Putamen (tissue), 1 donor: Measurements from ENCODE around the gene DSG1.
"Not testable (repeated sequence)": the region's sequence is repeated elsewhere in the genome, so short reads cannot be mapped to it uniquely, and the experiment has no call there.

Experiments
- DNase-seq: peaks from one replicate; pipeline ENCODE4 v3.0.0-alpha.2; 2016; ENCODE audit warnings: low spot score

DSG1 gene

GRCh38 chr18:31317860-31318259, at the start of gene DSG1:
Gene DSG1, plus strand, starts transcription at chr18:31318160. Its CDS starts 141 bp downstream, at chr18:31318301.
- DNase-seq = no peak

GRCh38 chr18:31268985-31269406, 49.0 kb upstream of the DSG1 start:
- DNase-seq = no peak

GRCh38 chr18:31269566-31269965, 48.4 kb upstream of the DSG1 start:
- DNase-seq = no peak

- DNase-seq = no peak
Measured at GRCh38 chr18:31270578-31270977, 47.4 kb upstream of the DSG1 start.

GRCh38 chr18:31273812-31274527, 44.0 kb upstream of the DSG1 start:
- DNase-seq = no peak

GRCh38 chr18:31274931-31275330, 43.0 kb upstream of the DSG1 start:
- no peak for DNase-seq

- no peak for DNase-seq
Measured at GRCh38 chr18:31275722-31276463, 42.1 kb upstream of the DSG1 start.

GRCh38 chr18:31278609-31279071, 39.3 kb upstream of the DSG1 start:
- DNase-seq = no peak

- no peak for DNase-seq
Measured at GRCh38 chr18:31280502-31280901, 37.5 kb upstream of the DSG1 start.

GRCh38 chr18:31281437-31281836, 36.5 kb upstream of the DSG1 start:
- no peak for DNase-seq

- DNase-seq = not testable (repeated sequence)
Measured at GRCh38 chr18:31289446-31289845, 28.5 kb upstream of the DSG1 start.

- no peak for DNase-seq
Measured at GRCh38 chr18:31291688-31292087, 26.3 kb upstream of the DSG1 start.

- no peak for DNase-seq
Measured at GRCh38 chr18:31294199-31294747, 23.7 kb upstream of the DSG1 start.

- no peak for DNase-seq
Measured at GRCh38 chr18:31297248-31297647, 20.7 kb upstream of the DSG1 start.

- no peak for DNase-seq
Measured at GRCh38 chr18:31301201-31301655, 16.7 kb upstream of the DSG1 start.

GRCh38 chr18:31302991-31303390, 15.0 kb upstream of the DSG1 start:
- DNase-seq = no peak

GRCh38 chr18:31303771-31304170, 14.2 kb upstream of the DSG1 start:
- DNase-seq = no peak

GRCh38 chr18:31309115-31309514, 8.8 kb upstream of the DSG1 start:
- no peak for DNase-seq

GRCh38 chr18:31316974-31317373, 986 bp upstream of the DSG1 start:
- DNase-seq = no peak

- DNase-seq = no peak
Measured at GRCh38 chr18:31321719-31322118, 3.8 kb downstream of the DSG1 start.

GRCh38 chr18:31325051-31325450, 7.1 kb downstream of the DSG1 start:
- DNase-seq = no peak

- DNase-seq = no peak
Measured at GRCh38 chr18:31329787-31330438, 12.0 kb downstream of the DSG1 start.
